ENCODE data around the gene MN1. TPM values are rescaled to one million over a fixed set of nuclear protein-coding genes. Genes with fewer than 3 reads are reported as not detected.

Gene MN1
- total and polyA plus RNA-seq, 2 of the 4 experiments (the other 2 are of a cell fraction) = 0.36 to 1.3 TPM

GRCh38 chr22:27784120-27784475 is 17.5 kb downstream of the MN1 start:
- no peaks in the 10 kb centered on the region; the same call in none of the 2 replicates for H4K20me1 ChIP-seq (ENCODE audit: insufficient read depth, low read length)

More at GRCh38 chr22:27784120-27784475, 17.5 kb downstream of the MN1 start:
- in situ Hi-C loops (cut with MboI; ENCODE audit: low sequenced_read_pairs) (no loop called here), intact Hi-C loops (cut with micrococcal nuclease) (no loop called here), dilution Hi-C loops (cut with HindIII; ENCODE audit: low sequenced_read_pairs, unreplicated experiment) (no loop called here)
- TF ChIP-seq BHLHE40 (IDR thresholded peaks at IDR 0.05; ENCODE audit: low read depth, low read length) = no peak
- no peak for TF ChIP-seq ELK1 (IDR thresholded peaks at IDR 0.05; ENCODE audit: borderline replicate concordance, low read depth, low read length)
- no peak for TF ChIP-seq SMC3 (IDR thresholded peaks at IDR 0.05; ENCODE audit: low read depth, low read length)
- TF ChIP-seq NFE2L2 (IDR thresholded peaks at IDR 0.05; ENCODE audit: low read depth, low read length) = no peak
- TF ChIP-seq MAZ (IDR thresholded peaks at IDR 0.05; ENCODE audit: borderline replicate concordance, low read depth, low read length) = no peak
- DNase-seq = no peak
- Histone ChIP-seq H4K91ac (ENCODE audit: insufficient read depth, low read depth, low read length) (no peak overlapping the region), H2AK5ac (ENCODE audit: low read depth, low read length) (no peak overlapping the region), H3K79me1 (ENCODE audit: low read depth in 1 of 2, low read length in 2 of 2) (no peaks in the 10 kb centered on the region; a peak in 2 of 4 replicates), H2AK9ac (replicated peaks; ENCODE audit: low read depth, low read length, poor library complexity) (no peak overlapping the region), H3K56ac (ENCODE audit: extremely low read depth, insufficient read depth, low read length) (no peak overlapping the region), H3K27ac (ENCODE audit: insufficient read depth, low read length) (no peak overlapping the region), H3K4ac (ENCODE audit: low read depth, low read length) (no peak overlapping the region), H3K14ac (replicated peaks; ENCODE audit: low read depth, low read length) (no peak overlapping the region), H3K9ac (ENCODE audit: low read depth, low read length) (no peak overlapping the region), H3K9me3 (ENCODE audit: control insufficient read depth, insufficient read depth, low read length) (no peaks in the 10 kb centered on the region; the same call in 1 of the 2 replicates), H3K9me1 (ENCODE audit: insufficient read depth, low read length) (no peaks in the 10 kb centered on the region; the same call in 1 of the 2 replicates), H4K5ac (ENCODE audit: low read depth, low read length) (no peak overlapping the region), H4K8ac (ENCODE audit: low read depth in 2 of 2, low read length in 2 of 2) (no peak overlapping the region), H3K4me2 (ENCODE audit: low read depth, low read length) (no peak overlapping the region), H3K18ac (ENCODE audit: low read depth, low read length) (no peak overlapping the region), H2BK120ac (ENCODE audit: low read depth, low read length) (no peak overlapping the region), H3K27me3 (ENCODE audit: control insufficient read depth, insufficient read depth, low read length) (no peaks in the 10 kb centered on the region), H2BK5ac (ENCODE audit: low read depth, low read length, poor library complexity, severe bottlenecking) (no peak overlapping the region), H2BK20ac (ENCODE audit: low read depth, low read length) (no peak overlapping the region), H2BK15ac (ENCODE audit: low read depth, low read length) (no peak overlapping the region), H3K36me3 (ENCODE audit: control insufficient read depth, insufficient read depth, low read length) (peaks cover 4% of the 10 kb centered on the region; the same call in 1 of the 2 replicates), H2AFZ (replicated peaks; ENCODE audit: low read length, poor library complexity) (no peak overlapping the region), H3K4me1 (ENCODE audit: control insufficient read depth, insufficient read depth, low read length) (no peaks in the 10 kb centered on the region), H3K23ac (ENCODE audit: low read depth, low read length) (no peak overlapping the region), H3K4me3 (ENCODE audit: insufficient read depth, low read depth, low read length) (no peak overlapping the region)
- WGBS, 2 experiments (ENCODE audit: extremely low coverage in 2 of 2, insufficient read length in 1 of 2) = 76% methylated on average over 3 of the region's 6 CpGs; no CpG with 5 or more reads in 1 of the 2 experiments
- ATAC-seq (ENCODE audit: low read depth) = no peak
- POLR2A ChIA-PET (ENCODE audit: unreplicated experiment) = no interaction called here
- BruUV-seq (replicated peaks) = no TSS peak
- CTCF ChIA-PET = no interaction called here
